Measurements from ENCODE around the gene COX20. TPM values are rescaled to one million over a fixed set of nuclear protein-coding genes. Genes with fewer than 3 reads are reported as not detected.

Gene COX20
- total and polyA plus RNA-seq, 10 of the 15 experiments (the other 5 are each of a cell fraction or from before 2014, with no cell fraction given): 22.8 to 112 (median 52.7) TPM

DNA sequence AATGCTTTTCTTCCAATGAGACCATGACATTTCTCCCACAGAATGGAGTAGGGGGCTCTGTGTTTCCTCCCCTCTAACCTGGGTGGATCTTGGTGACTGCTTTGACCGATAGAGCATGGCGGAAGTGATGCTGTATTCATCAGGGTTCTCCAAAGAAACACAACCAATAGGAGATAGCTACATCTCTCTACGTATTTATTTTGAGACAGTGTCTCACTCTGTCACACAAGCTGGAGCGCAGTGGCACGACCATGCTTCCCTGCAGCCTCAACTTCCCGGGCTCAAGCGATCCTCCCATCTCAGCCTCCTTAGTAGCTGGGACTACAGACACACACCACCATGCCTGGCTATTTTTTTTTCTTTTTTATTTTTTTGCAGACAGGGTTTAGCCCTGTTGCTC lies 58.4 kb downstream of the COX20 start:
- TF ChIP-seq EGR1 (IDR thresholded peaks at IDR 0.05; ENCODE audit: borderline replicate concordance in 1 of 2, low read depth in 2 of 2, low read length in 2 of 2): no peak
- TF ChIP-seq ZNF24 (IDR thresholded peaks at IDR 0.05): no peak
- TF ChIP-seq HDAC2 (IDR thresholded peaks at IDR 0.05): no peak
- no peak for TF ChIP-seq ZNF274 (IDR thresholded peaks at IDR 0.05; ENCODE audit: insufficient read depth, insufficient read length)
- TF ChIP-seq, protein P1, sequence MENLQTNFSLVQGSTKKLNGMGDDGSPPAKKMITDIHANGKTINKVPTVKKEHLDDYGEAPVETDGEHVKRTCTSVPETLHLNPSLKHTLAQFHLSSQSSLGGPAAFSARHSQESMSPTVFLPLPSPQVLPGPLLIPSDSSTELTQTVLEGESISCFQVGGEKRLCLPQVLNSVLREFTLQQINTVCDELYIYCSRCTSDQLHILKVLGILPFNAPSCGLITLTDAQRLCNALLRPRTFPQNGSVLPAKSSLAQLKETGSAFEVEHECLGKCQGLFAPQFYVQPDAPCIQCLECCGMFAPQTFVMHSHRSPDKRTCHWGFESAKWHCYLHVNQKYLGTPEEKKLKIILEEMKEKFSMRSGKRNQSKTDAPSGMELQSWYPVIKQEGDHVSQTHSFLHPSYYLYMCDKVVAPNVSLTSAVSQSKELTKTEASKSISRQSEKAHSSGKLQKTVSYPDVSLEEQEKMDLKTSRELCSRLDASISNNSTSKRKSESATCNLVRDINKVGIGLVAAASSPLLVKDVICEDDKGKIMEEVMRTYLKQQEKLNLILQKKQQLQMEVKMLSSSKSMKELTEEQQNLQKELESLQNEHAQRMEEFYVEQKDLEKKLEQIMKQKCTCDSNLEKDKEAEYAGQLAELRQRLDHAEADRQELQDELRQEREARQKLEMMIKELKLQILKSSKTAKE (IDR thresholded peaks at IDR 0.05; ENCODE audit: low read depth, poor library complexity, severe bottlenecking): no peak
- TF ChIP-seq SMAD1 (IDR thresholded peaks at IDR 0.05; ENCODE audit: low read depth, partially characterized antibody): no peak
- TF ChIP-seq, protein P2, sequence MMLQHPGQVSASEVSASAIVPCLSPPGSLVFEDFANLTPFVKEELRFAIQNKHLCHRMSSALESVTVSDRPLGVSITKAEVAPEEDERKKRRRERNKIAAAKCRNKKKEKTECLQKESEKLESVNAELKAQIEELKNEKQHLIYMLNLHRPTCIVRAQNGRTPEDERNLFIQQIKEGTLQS (IDR thresholded peaks at IDR 0.05; ENCODE audit: borderline replicate concordance, extremely low read depth, low read depth, low read length): no peak
- TF ChIP-seq CHD1 (IDR thresholded peaks at IDR 0.05; ENCODE audit: low read depth, low read length): no peak
- no peak for TF ChIP-seq JUND (IDR thresholded peaks at IDR 0.05; ENCODE audit: low read depth, low read length)
- TF ChIP-seq ASH2L (IDR thresholded peaks at IDR 0.05; ENCODE audit: borderline replicate concordance, low read depth): no peak
- no peak for TF ChIP-seq NR2C2 (IDR thresholded peaks at IDR 0.05; ENCODE audit: borderline replicate concordance, control insufficient read depth, insufficient read length, low read depth)
- no peak for TF ChIP-seq NFIC (IDR thresholded peaks at IDR 0.05; ENCODE audit: low read depth, low read length)
- no peak for TF ChIP-seq CEBPB (IDR thresholded peaks at IDR 0.05; ENCODE audit: borderline replicate concordance in 1 of 2, low read depth in 2 of 2, low read length in 2 of 2)
- no peak for TF ChIP-seq NFYA (IDR thresholded peaks at IDR 0.05; ENCODE audit: borderline replicate concordance, low read depth, low read length)
- ChIA-PET POLR2A (interaction anchor here (1.2 kb wide), 1 partner anchor 85 kb away, joined by 3 read pairs; no protein-coding TSS in a partner anchor), SMC1A (ENCODE audit: uncharacterized antibody, unreplicated experiment) (interaction anchor here (0.6 to 1.6 kb wide), 3 partner anchors 15 to 632 kb away, joined by 3 read pairs; no protein-coding TSS in a partner anchor)

More for the DNA sequence above, 58.4 kb downstream of the COX20 start:
- no peaks in the 10 kb centered on the region for H4K20me1 ChIP-seq (ENCODE audit: control insufficient read depth, insufficient read depth)
- BruUV-seq (replicated peaks): no TSS peak
- H3K9ac ChIP-seq (ENCODE audit: control insufficient read depth, insufficient read depth, low read length): no peak overlapping the region
- FAIRE-seq (no peak), DNase-seq (ENCODE audit: low read depth, low spot score) (no peak), ATAC-seq (no peak)
- 68% methylated on average over 7 of the region's 7 CpGs for WGBS (ENCODE audit: insufficient coverage, insufficient replicate concordance, low lambda C conversion rate, missing lambda C conversion rate)
- no peaks in the 10 kb centered on the region for H3K9me3 ChIP-seq (replicated peaks; ENCODE audit: control insufficient read depth, insufficient read depth, low read length)
- no peaks in the 10 kb centered on the region for H3K36me3 ChIP-seq (ENCODE audit: control insufficient read depth in 2 of 2, insufficient read depth in 2 of 2, low read length in 1 of 2)
- intact Hi-C loops (cut with micrococcal nuclease; ENCODE audit: unreplicated experiment): no loop called here
- no peak overlapping the region for H3K27ac ChIP-seq (ENCODE audit: control insufficient read depth, insufficient read depth)
- no peaks in the 10 kb centered on the region for H3K4me1 ChIP-seq (ENCODE audit: control insufficient read depth, insufficient read depth, low read length)
- H3K4me2 ChIP-seq (ENCODE audit: control insufficient read depth, insufficient read depth): no peak overlapping the region
- no peak overlapping the region for H2AFZ ChIP-seq (ENCODE audit: control insufficient read depth, low read depth, low read length)
- H3K79me2 ChIP-seq (ENCODE audit: control insufficient read depth, insufficient read depth, low read length): no peaks in the 10 kb centered on the region
- no peaks in the 10 kb centered on the region; a peak in 1 of 4 replicates for H3K27me3 ChIP-seq (replicated peaks in 1 of 2; ENCODE audit: control insufficient read depth in 2 of 2, insufficient read depth in 2 of 2, low read length in 1 of 2)
- RAD21 ChIA-PET (ENCODE audit: unreplicated experiment): no interaction called here
- H3K4me3 ChIP-seq: no peak overlapping the region
- in situ Hi-C loops (cut with MboI): no loop called here
- CTCF ChIA-PET: interaction anchor here (0.9 kb wide), 1 partner anchor 59 kb away, joined by 4 read pairs; no protein-coding TSS in a partner anchor

Other genes starting within 250 kb of the COX20 start
- gene DESI2, start 182.5 kb upstream of the COX20 start, total RNA-seq (2014; rRNA removed): 19.8 and 21.5 TPM in 2 replicates
- 17.1 and 18.9 TPM in 2 replicates for gene DESI2, start 182.5 kb upstream of the COX20 start, total RNA-seq (2014; rRNA removed; fragmentation: Illumina TruSeq; extraction: Trizol)
- gene DESI2, start 182.5 kb upstream of the COX20 start, total RNA-seq (2021): 15.0 and 15.8 TPM in 2 replicates
- gene DESI2, start 182.5 kb upstream of the COX20 start, polyA plus RNA-seq (2011; rRNA removed): 21.1 and 30.5 TPM in 2 replicates
- gene DESI2, start 182.5 kb upstream of the COX20 start, polyA plus RNA-seq (2014; fragmentation: Illumina TruSeq; extraction: Trizol): 13.7 and 17.5 TPM in 2 replicates
- 1 to 10 TPM; 6.2 to 7.0 TPM for gene DESI2, start 182.5 kb upstream of the COX20 start, polyA plus RNA-seq (2014; fragmentation: Nextera tagmentation; extraction: Ambion mirVana)
- 9.2 and 10.1 TPM in 2 replicates for gene DESI2, start 182.5 kb upstream of the COX20 start, polyA plus RNA-seq (2014; rRNA removed)
- gene DESI2, start 182.5 kb upstream of the COX20 start, polyA plus RNA-seq (2016; fragmentation: Nextera tagmentation; extraction: Ambion mirVana): 10 to 100 TPM; 19.3 to 21.5 TPM
- gene HNRNPU, start 28.9 kb downstream of the COX20 start, total RNA-seq (2014; rRNA removed): 377 and 402 TPM in 2 replicates
- 443 and 460 TPM in 2 replicates for gene HNRNPU, start 28.9 kb downstream of the COX20 start, total RNA-seq (2014; rRNA removed; fragmentation: Illumina TruSeq; extraction: Trizol)
- gene HNRNPU, start 28.9 kb downstream of the COX20 start, total RNA-seq (2021): 431 and 461 TPM in 2 replicates
- 327 and 513 TPM in 2 replicates for gene HNRNPU, start 28.9 kb downstream of the COX20 start, polyA plus RNA-seq (2011; rRNA removed)
- gene HNRNPU, start 28.9 kb downstream of the COX20 start, polyA plus RNA-seq (2014; fragmentation: Illumina TruSeq; extraction: Trizol): 569 and 704 TPM in 2 replicates
- gene HNRNPU, start 28.9 kb downstream of the COX20 start, polyA plus RNA-seq (2014; fragmentation: Nextera tagmentation; extraction: Ambion mirVana): 100 to 1,000 TPM; 163 to 201 TPM
- gene HNRNPU, start 28.9 kb downstream of the COX20 start, polyA plus RNA-seq (2014; rRNA removed): 331 and 358 TPM in 2 replicates
- gene HNRNPU, start 28.9 kb downstream of the COX20 start, polyA plus RNA-seq (2016; fragmentation: Nextera tagmentation; extraction: Ambion mirVana): 100 to 1,000 TPM; 439 to 514 TPM